AG04449 (cell line): Measurements from ENCODE around the gene ZDHHC4.

ENCODE experiments used
- CTCF ChIA-PET: fragments of 350-600 bp; formaldehyde crosslinking; extraction: SDS; loops from one replicate; lab custom pipeline; 2021; ENCODE audit warnings: antibody characterized with exemption; lab: Yijun Ruan, JAX
- POLR2A ChIA-PET: fragments of 400-600, 350-600 bp; formaldehyde crosslinking; extraction: SDS; loops from one replicate; lab custom pipeline; 2020; ENCODE audit warnings: antibody characterized with exemption, inconsistent platforms; lab: Yijun Ruan, JAX
- DNase-seq: peaks from one replicate; pipeline ENCODE4 v3.0.0-alpha.2; 2010; ENCODE audit warnings: low read depth, low spot score
- H3K4me3 ChIP-seq: 2 replicates; pipeline ENCODE4 v1.5.1; 2011; ENCODE audit warnings: low read depth, mild to moderate bottlenecking, control low read depth, low read length
- TF ChIP-seq, protein P1 (sequence below): IDR thresholded peaks from one replicate; pipeline ENCODE4 v1.5.1; 2011; ENCODE audit warnings: mild to moderate bottlenecking, moderate library complexity, low read length, control low read depth, inconsistent platforms; ENCODE audit not compliant: insufficient read depth; ENCODE audit errors: missing control alignments

ZDHHC4 gene

DNA sequence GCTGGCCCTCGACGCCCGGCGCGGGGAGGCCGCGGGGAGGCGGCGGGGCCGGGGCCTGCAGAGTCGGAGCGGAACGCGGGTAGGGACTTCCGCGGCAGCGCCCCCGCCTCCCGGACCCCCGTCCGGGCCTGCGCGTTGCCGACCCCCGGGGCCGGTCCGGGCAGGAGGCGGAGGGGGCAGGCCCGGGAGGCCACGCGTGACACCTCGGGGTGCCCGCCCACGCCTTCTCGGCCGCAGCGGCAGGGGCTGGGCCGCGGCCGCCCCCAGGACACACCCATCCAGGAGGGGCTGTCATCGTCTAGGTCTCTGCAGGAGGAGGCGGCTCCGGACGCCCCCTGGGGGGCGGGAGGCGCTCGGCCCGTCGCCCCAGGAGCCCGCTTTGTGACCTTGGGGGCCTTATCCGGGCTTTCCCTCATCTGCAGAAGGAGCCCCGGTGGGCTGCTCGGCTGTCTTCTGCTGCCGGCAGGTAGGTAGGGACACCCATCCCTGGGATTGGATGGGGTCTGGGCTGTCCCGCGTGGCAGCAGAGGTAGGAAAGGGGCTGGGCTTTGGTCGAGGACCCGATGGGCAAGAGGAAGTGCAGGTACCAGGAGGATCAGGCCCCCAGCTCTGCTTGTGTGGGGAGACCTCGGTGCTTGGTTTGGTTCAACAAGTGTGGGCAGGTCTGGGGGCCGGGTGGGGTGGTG lies 60.4 kb downstream of the ZDHHC4 start:
- ChIA-PET CTCF (interaction anchor here (1.0 kb wide), 1 partner anchor 13 kb away, joined by 3 read pairs; no protein-coding TSS in a partner anchor), POLR2A (interaction anchor here (0.9 kb wide), 1 partner anchor 12 kb away, joined by 4 read pairs; no protein-coding TSS in a partner anchor)
- no peak for DNase-seq
- peak overlapping the region; percentile 69 for H3K4me3 ChIP-seq
- TF ChIP-seq, protein P1, sequence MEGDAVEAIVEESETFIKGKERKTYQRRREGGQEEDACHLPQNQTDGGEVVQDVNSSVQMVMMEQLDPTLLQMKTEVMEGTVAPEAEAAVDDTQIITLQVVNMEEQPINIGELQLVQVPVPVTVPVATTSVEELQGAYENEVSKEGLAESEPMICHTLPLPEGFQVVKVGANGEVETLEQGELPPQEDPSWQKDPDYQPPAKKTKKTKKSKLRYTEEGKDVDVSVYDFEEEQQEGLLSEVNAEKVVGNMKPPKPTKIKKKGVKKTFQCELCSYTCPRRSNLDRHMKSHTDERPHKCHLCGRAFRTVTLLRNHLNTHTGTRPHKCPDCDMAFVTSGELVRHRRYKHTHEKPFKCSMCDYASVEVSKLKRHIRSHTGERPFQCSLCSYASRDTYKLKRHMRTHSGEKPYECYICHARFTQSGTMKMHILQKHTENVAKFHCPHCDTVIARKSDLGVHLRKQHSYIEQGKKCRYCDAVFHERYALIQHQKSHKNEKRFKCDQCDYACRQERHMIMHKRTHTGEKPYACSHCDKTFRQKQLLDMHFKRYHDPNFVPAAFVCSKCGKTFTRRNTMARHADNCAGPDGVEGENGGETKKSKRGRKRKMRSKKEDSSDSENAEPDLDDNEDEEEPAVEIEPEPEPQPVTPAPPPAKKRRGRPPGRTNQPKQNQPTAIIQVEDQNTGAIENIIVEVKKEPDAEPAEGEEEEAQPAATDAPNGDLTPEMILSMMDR, result peak; percentile 33
